Mesendoderm (in vitro differentiated cells): Measurements from ENCODE around the gene CCN2.
A peak's percentile ranks its signal among the peaks of the same experiment; 100 is the strongest.
"Not testable (repeated sequence)": the region's sequence is repeated elsewhere in the genome, so short reads cannot be mapped to it uniquely, and the experiment has no call there.

Experiments used
- DNase-seq: peaks from one replicate; pipeline ENCODE4 v3.0.0; 2013
- H2AK5ac ChIP-seq: 2 replicates; pipeline ENCODE4 v1.6.1; 2013; ENCODE audit warnings: low read length, inconsistent platforms
- H2BK120ac ChIP-seq: 2 replicates; pipeline ENCODE4 v1.6.1; 2013; ENCODE audit warnings: low read depth, mild to moderate bottlenecking, low read length, moderate library complexity, mixed read lengths
- H2BK15ac ChIP-seq: replicated peaks from 2 replicates; pipeline ENCODE4 v1.6.1; 2013; ENCODE audit warnings: low read depth, mild to moderate bottlenecking, moderate library complexity
- H2BK5ac ChIP-seq: 2 replicates; pipeline ENCODE4 v1.6.1; 2013; ENCODE audit warnings: low read length, inconsistent platforms
- H3K18ac ChIP-seq: 2 replicates; pipeline ENCODE4 v1.6.1; 2013; ENCODE audit warnings: mild to moderate bottlenecking, low read length, mixed read lengths
- H3K23ac ChIP-seq: one replicate; pipeline ENCODE4 v1.6.1; 2013; ENCODE audit warnings: low read length
- H3K27ac ChIP-seq: 2 replicates; pipeline ENCODE4 v1.5.1; 2013; ENCODE audit warnings: low read depth, mild to moderate bottlenecking, inconsistent platforms, low read length, moderate library complexity
- H3K27me3 ChIP-seq: 2 replicates; pipeline ENCODE4 v1.6.1; 2013; ENCODE audit warnings: low read length, control low read depth, mild to moderate bottlenecking, inconsistent platforms; ENCODE audit not compliant: insufficient read depth, poor library complexity
- H3K36me3 ChIP-seq: 2 replicates; pipeline ENCODE4 v1.6.1; 2013; ENCODE audit warnings: low read length, inconsistent platforms; ENCODE audit not compliant: control insufficient read depth, insufficient read depth
- H3K4ac ChIP-seq: one replicate; pipeline ENCODE4 v1.6.1; 2013; ENCODE audit warnings: low read depth, mild to moderate bottlenecking, low read length, moderate library complexity
- H3K4me1 ChIP-seq: 2 replicates; pipeline ENCODE4 v1.6.1; 2013; ENCODE audit warnings: low read depth, low read length, inconsistent platforms; ENCODE audit not compliant: control insufficient read depth
- H3K4me2 ChIP-seq: 2 replicates; pipeline ENCODE4 v1.6.1; 2013; ENCODE audit warnings: low read length
- H3K4me3 ChIP-seq: 2 replicates; pipeline ENCODE4 v1.5.1; 2013; ENCODE audit warnings: mild to moderate bottlenecking, low read length
- H3K56ac ChIP-seq: one replicate; pipeline ENCODE4 v1.6.1; 2013; ENCODE audit warnings: low read length
- H3K79me1 ChIP-seq: 2 replicates; pipeline ENCODE4 v1.6.1; 2013; ENCODE audit warnings: low read length, inconsistent platforms
- H3K79me2 ChIP-seq: 2 replicates; pipeline ENCODE4 v1.6.1; 2013; ENCODE audit warnings: mild to moderate bottlenecking, low read length; ENCODE audit not compliant: control insufficient read depth, insufficient read depth
- H3K9ac ChIP-seq: 2 replicates; pipeline ENCODE4 v1.6.1; 2013; ENCODE audit warnings: low read length, inconsistent platforms
- H4K5ac ChIP-seq: one replicate; pipeline ENCODE4 v1.6.1; 2013; ENCODE audit warnings: low read length
- H4K8ac ChIP-seq: one replicate; pipeline ENCODE4 v1.6.1; 2013; ENCODE audit warnings: low read depth, mild to moderate bottlenecking, control low read depth, low read length, moderate library complexity
- WGBS: extraction: QIAGEN DNeasy Blood & Tissue Kit; methylation state at CpG from one replicate; pipeline ENCODE4 v1.1.7; 2013; ENCODE audit warnings: low lambda C conversion rate, missing lambda C conversion rate; ENCODE audit not compliant: insufficient coverage; ENCODE audit errors: extremely low coverage; 5-methylcytosine and 5-hydroxymethylcytosine counted together

CCN2 gene

DNA sequence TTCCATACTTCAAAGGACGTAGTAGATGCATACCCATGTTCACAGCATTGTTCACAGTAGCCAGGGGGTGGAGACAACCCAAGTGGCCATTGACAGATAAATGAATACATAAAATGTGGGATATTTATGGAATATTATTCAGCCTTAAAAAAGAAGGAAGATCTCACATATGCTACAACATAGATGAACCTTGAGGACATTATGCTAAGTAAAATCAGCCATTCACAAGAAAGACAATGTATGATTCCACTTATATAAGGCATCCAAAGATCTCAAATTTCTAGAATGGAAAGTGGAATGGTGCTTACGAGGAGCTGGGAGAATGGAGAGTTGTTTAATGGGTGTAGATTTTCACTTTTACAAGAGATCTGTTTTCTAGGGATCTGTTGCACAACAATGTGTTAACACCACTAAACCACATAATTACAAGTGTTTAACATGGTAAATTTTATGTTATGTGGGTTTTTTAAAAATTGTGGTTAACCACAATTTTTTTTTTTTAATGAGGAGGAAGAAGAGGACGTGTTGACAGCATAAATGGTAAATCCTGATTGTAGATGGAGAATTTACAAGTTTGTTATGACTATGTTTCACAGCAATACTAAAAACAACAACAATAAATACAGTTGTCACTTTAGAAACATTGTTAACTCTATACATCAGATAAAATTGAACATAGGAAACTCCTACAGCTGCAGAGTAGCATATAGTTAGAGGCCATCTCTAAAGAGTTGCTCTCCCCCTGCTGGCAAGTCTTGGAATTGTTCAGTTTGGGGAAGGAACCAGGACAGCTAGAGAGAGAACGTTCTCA lies 41.6 kb downstream of the CCN2 start:
- Histone ChIP-seq H4K8ac (no peak overlapping the region), H3K79me2 (peaks cover 6% of the 10 kb centered on the region), H2BK120ac (no peak overlapping the region), H4K5ac (no peak overlapping the region), H3K56ac (no peak overlapping the region), H3K18ac (no peak overlapping the region), H3K4ac (no peak overlapping the region), H3K23ac (no peak overlapping the region), H3K27me3 (no peaks in the 10 kb centered on the region), H2BK5ac (no peak overlapping the region), H3K27ac (no peak overlapping the region), H3K4me2 (no peak overlapping the region), H2BK15ac (no peak overlapping the region), H3K36me3 (peaks cover 6% of the 10 kb centered on the region), H3K79me1 (peaks cover 4% of the 10 kb centered on the region), H2AK5ac (no peak overlapping the region), H3K4me1 (peaks cover 4% of the 10 kb centered on the region), H3K9ac (no peak overlapping the region), H3K4me3 (no peak overlapping the region)
- peak; percentile 83 for DNase-seq
- 100% methylated on average over 1 of the region's 4 CpGs for WGBS

DNA sequence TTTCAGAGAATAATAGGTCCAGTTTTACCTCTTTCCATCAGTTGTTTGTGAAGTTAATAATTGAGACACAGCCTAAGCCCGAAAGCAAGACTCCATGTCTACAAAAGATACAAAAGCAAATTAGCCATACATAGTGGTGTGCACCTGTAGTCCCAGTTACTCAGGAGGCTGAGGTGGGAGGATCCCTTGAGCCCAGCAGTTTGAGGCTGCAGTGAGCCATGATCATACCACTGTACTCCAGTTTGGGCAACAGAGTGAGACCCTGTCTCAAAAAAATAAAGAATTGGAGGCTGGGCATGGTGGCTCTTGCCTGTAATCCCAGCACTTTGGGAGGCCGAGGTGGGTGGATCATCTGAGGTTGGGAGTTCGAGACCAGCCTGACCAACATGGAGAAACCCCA lies 42.4 kb downstream of the CCN2 start:
- no CpG with 5 or more reads among the region's 3 CpGs for WGBS
- not testable (repeated sequence) for H3K36me3 ChIP-seq, H2BK15ac ChIP-seq, DNase-seq, H3K23ac ChIP-seq, H3K4ac ChIP-seq, H3K4me2 ChIP-seq, H4K5ac ChIP-seq, H3K79me2 ChIP-seq, H4K8ac ChIP-seq, H3K27ac ChIP-seq, H3K79me1 ChIP-seq, H2BK120ac ChIP-seq, H2BK5ac ChIP-seq, H2AK5ac ChIP-seq, H3K9ac ChIP-seq, H3K56ac ChIP-seq, H3K4me3 ChIP-seq, H3K4me1 ChIP-seq, H3K27me3 ChIP-seq, H3K18ac ChIP-seq

DNA sequence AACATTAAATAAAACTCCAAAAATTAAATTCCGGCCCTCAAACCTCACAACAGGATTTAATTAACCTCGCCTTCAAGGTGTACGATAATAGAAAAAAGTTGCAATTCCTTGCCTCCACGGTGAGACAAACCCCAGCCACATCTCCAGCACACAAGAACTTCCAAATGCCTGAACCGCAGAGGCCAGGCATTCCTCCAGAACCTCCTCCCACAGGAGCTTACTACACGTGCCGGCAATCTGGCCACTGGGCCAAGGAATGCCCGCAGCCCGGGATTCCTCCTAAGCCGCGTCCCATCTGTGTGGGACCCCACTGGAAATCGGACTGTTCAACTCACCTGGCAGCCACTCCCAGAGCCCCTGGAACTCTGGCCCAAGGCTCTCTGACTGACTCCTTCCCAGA lies 47.4 kb downstream of the CCN2 start:
- not testable (repeated sequence) for H3K4me1 ChIP-seq, H2AK5ac ChIP-seq, H4K5ac ChIP-seq, H2BK15ac ChIP-seq, H3K4me2 ChIP-seq, H3K4ac ChIP-seq, DNase-seq, H3K4me3 ChIP-seq, H3K79me2 ChIP-seq, H3K23ac ChIP-seq, H3K36me3 ChIP-seq, H3K27me3 ChIP-seq, H2BK5ac ChIP-seq, H3K27ac ChIP-seq, H4K8ac ChIP-seq, H3K79me1 ChIP-seq, H2BK120ac ChIP-seq
- Histone ChIP-seq H3K56ac (peak overlapping the region; percentile 70), H3K9ac (peak overlapping the region; percentile 56), H3K18ac (peak overlapping the region; percentile 22)
- 100% methylated on average over 1 of the region's 12 CpGs for WGBS

DNA sequence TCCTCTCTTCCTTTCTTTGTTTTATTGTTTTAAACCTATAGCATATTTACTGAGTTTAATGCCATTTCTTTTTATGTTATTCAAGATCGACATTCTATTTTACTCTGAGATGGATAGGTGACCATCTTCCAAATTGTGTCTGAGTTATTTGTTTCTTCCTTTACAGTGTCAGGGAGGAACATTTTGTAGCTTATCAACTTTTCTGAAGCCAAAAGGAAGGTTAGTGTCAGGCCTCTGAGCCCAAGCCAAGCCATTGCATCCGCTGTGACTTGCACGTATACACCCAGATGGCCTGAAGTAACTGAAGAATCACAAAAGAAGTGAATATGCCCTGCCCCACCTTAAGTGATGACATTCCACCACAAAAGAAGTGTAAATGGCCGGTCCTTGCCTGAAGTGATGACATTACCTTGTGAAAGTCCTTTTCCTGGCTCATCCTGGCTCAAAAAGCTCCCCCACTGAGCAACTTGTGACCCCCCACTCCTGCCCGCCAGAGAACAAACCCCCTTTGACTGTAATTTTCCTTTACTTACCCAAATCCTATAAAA lies 49.8 kb downstream of the CCN2 start:
- H3K79me1 ChIP-seq, H2BK5ac ChIP-seq, H3K4me1 ChIP-seq, H3K18ac ChIP-seq, H3K79me2 ChIP-seq, DNase-seq, H3K23ac ChIP-seq, H3K56ac ChIP-seq, H3K27me3 ChIP-seq, H3K9ac ChIP-seq, H2AK5ac ChIP-seq, H3K4ac ChIP-seq, H4K5ac ChIP-seq, H2BK15ac ChIP-seq, H3K4me3 ChIP-seq, H4K8ac ChIP-seq, H3K27ac ChIP-seq, H3K36me3 ChIP-seq, H3K4me2 ChIP-seq, H2BK120ac ChIP-seq: not testable (repeated sequence)
- WGBS = no CpG with 5 or more reads among the region's 5 CpGs

DNA sequence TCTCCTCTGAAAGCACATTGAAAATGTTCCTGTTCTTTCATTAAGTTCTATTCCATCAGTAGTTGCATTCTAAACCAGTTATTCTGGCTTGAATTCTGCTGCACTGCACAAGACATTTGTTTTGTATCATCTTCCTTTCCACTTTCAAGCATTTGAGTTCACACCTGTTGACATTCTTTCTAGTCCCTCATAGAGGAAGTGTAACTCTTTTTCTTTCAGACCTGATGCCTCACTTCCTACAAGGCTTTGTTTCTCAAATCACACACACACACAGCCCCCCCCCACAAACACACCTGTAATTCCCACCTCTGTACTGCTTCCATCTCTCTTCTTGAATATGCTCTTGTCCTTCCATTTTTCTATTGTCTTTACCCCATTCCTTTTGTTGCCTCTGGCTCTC lies 50.9 kb downstream of the CCN2 start:
- Histone ChIP-seq H2BK120ac (no peak overlapping the region), H2BK15ac (no peak overlapping the region), H3K4me1 (peaks cover 3% of the 10 kb centered on the region), H3K27me3 (no peaks in the 10 kb centered on the region), H3K4ac (no peak overlapping the region), H2AK5ac (no peak overlapping the region), H3K36me3 (no peaks in the 10 kb centered on the region), H2BK5ac (no peak overlapping the region), H3K27ac (no peak overlapping the region), H4K8ac (no peak overlapping the region), H3K4me2 (no peak overlapping the region), H3K4me3 (no peak overlapping the region), H3K79me2 (no peaks in the 10 kb centered on the region), H3K56ac (no peak overlapping the region), H3K9ac (no peak overlapping the region), H3K79me1 (no peaks in the 10 kb centered on the region), H3K23ac (no peak overlapping the region), H4K5ac (no peak overlapping the region), H3K18ac (no peak overlapping the region)
- DNase-seq = no peak

DNA sequence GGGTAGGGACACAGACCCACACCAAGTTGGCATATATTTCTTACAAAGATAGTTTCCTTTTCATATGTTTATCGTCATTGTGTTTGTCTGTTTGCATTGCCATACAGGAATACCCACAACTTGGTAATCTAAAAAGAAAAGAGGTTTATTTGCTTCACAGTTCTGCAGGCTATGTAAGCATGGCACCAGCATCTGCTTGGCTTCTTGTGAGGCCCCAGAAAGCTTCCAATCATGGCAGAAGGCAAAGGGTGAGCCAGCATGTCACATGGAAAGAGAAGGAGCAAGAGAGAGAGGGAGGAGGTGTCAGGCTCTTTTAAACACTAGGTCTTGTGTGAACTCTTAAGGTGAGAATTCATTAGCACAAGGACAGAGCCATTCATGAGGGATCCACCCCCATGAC lies 52.5 kb downstream of the CCN2 start:
- Histone ChIP-seq H2BK15ac (no peak overlapping the region), H3K56ac (no peak overlapping the region), H3K4me2 (no peak overlapping the region), H3K4me1 (peaks cover 3% of the 10 kb centered on the region), H3K18ac (no peak overlapping the region), H3K79me2 (no peaks in the 10 kb centered on the region), H3K27ac (no peak overlapping the region), H3K79me1 (no peaks in the 10 kb centered on the region), H3K4me3 (no peak overlapping the region), H3K36me3 (no peaks in the 10 kb centered on the region), H3K4ac (no peak overlapping the region), H2AK5ac (no peak overlapping the region), H4K8ac (no peak overlapping the region), H2BK120ac (no peak overlapping the region), H2BK5ac (no peak overlapping the region), H3K27me3 (no peaks in the 10 kb centered on the region), H4K5ac (no peak overlapping the region), H3K23ac (no peak overlapping the region), H3K9ac (no peak overlapping the region)
- peak; percentile 36 for DNase-seq
- WGBS = no CpG with 5 or more reads among the region's 1 CpG
